Measurements from ENCODE around the gene PCYT1A. TPM values are rescaled to one million over a fixed set of nuclear protein-coding genes. Genes with fewer than 3 reads are reported as not detected.

PCYT1A gene
- total and polyA plus RNA-seq, 2 donors (not counting 3 experiments of a cell fraction or from before 2014, with no cell fraction given), result 50.3 to 65.5 TPM

DNA sequence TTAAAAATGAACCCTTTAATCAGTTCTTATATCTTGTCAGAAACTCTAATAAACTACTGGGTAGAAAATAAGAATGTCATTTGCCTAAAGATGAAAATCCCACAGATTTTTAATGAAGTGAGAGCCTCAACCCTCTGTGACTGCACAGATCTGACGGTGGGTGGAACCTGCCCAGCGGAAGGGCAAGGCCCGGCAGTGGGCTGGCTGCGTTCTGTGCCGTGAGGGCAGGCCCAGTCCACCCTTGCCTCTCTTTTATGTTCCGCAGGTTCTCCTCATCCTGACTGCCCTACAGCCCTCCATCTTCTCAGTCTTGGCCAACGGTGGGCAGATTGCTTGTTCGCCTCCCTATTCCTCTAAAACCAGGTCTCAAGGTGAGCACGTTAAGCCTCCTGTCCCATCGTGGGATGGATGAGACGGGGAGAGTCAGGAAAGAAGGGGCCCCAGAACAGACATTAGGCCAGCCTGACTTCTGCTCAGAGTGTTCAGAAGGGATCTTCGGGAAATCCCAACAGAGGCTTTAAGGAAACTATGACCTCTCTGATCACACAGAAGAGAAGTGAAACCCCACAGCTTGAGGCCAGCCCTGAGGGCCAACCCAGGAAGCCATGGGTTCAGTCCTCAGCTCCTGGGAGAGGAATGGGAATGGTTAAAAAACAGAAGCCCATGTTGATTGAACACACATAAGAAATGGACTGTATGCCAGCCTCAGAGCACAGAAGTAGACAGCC, 55.2 kb downstream of the PCYT1A start:
- H3K4me1 ChIP-seq (ENCODE audit: control insufficient read depth, extremely low read depth, insufficient read depth, low read length), result no peaks in the 10 kb centered on the region
- no peaks in the 10 kb centered on the region for H3K9me1 ChIP-seq (replicated peaks; ENCODE audit: control insufficient read depth, extremely low read depth, insufficient read depth, low read length)
- no peak overlapping the region for H3K4me2 ChIP-seq (ENCODE audit: insufficient read depth, low read length)
- no peak overlapping the region for H2AFZ ChIP-seq (ENCODE audit: low read depth, low read length)
- dilution Hi-C loops (cut with MboI; ENCODE audit: extremely low pct_ligation_motif_present, low sequenced_read_pairs) (no loop called here), intact Hi-C loops (cut with micrococcal nuclease) (no loop called here)
- H3K79me2 ChIP-seq (ENCODE audit: control insufficient read depth, insufficient read depth, low read length), result no peaks in the 10 kb centered on the region
- H3K27ac ChIP-seq (ENCODE audit: insufficient read depth, low read depth, low read length), result no peak overlapping the region
- H3K27me3 ChIP-seq (ENCODE audit: control insufficient read depth in 2 of 2, insufficient read depth in 2 of 2, low read length in 2 of 2), result no peaks in the 10 kb centered on the region
- no TSS peak for BruUV-seq (replicated peaks)
- ChIA-PET CTCF (no interaction called here), POLR2A (no interaction called here)
- no peak for FAIRE-seq
- no peaks in the 10 kb centered on the region for H4K20me1 ChIP-seq (replicated peaks; ENCODE audit: control insufficient read depth, extremely low read depth, insufficient read depth, low read length)
- no peak for DNase-seq (ENCODE audit: low read depth, low spot score)
- H3K9ac ChIP-seq (replicated peaks; ENCODE audit: extremely low read depth, insufficient read depth, low read length), result no peak overlapping the region
- H3K4me3 ChIP-seq (replicated peaks in 1 of 3; ENCODE audit: insufficient read depth in 1 of 3, low read depth in 1 of 3, low read length in 3 of 3), result no peak overlapping the region
- no peaks in the 10 kb centered on the region for H3K9me3 ChIP-seq (replicated peaks; ENCODE audit: control insufficient read depth, insufficient read depth, low read length)
- no peak for TF ChIP-seq POLR2A (IDR thresholded peaks at IDR 0.05; ENCODE audit: low read depth, low read length)
- TF ChIP-seq EZH2 (IDR thresholded peaks at IDR 0.05; ENCODE audit: borderline replicate concordance, low read depth, low read length, severe bottlenecking), result no peak
- no peak for TF ChIP-seq JUN (IDR thresholded peaks at IDR 0.05; ENCODE audit: borderline replicate concordance, insufficient read depth, insufficient read length, low read depth)
- no peak for TF ChIP-seq POLR2AphosphoS5 (IDR thresholded peaks at IDR 0.05; ENCODE audit: insufficient read depth, low read depth, low read length)
- TF ChIP-seq MAX (IDR thresholded peaks at IDR 0.05; ENCODE audit: insufficient read depth, insufficient read length), result no peak
- no peak for TF ChIP-seq CTCF (IDR thresholded peaks at IDR 0.05; ENCODE audit: extremely low read depth in 1 of 2, insufficient read depth in 1 of 2, low read depth in 1 of 2, low read length in 2 of 2)
- no peak for TF ChIP-seq GATA2 (IDR thresholded peaks at IDR 0.05; ENCODE audit: insufficient read depth, insufficient read length, low read depth, low read length)
- TF ChIP-seq MYC (IDR thresholded peaks at IDR 0.05; ENCODE audit: low read depth, low read length), result no peak
- TF ChIP-seq FOS (IDR thresholded peaks at IDR 0.05; ENCODE audit: borderline replicate concordance, insufficient read depth, low read length), result no peak
- H3K36me3 ChIP-seq (ENCODE audit: control insufficient read depth in 2 of 2, extremely low read depth in 1 of 2, insufficient read depth in 2 of 2, low read length in 2 of 2), result peaks cover 2 to 3% of the 10 kb centered on the region in 2 experiments
